Loucy (cell line): ENCODE measurements around the gene GTF3A.

Source experiments
- CTCF ChIP-seq: fragments of 200-600 bp; sonication (generic); conservative IDR thresholded peaks from 2 replicates; pipeline ENCODE4 v1.5.1; 2014; ENCODE audit warnings: mild to moderate bottlenecking, antibody characterized with exemption, low read length
- EZH2phosphoT487 ChIP-seq: fragments of 200-600 bp; IDR thresholded peaks from 2 replicates; pipeline ENCODE4 v1.6.1; 2018; ENCODE audit warnings: antibody characterized with exemption, mild to moderate bottlenecking, moderate library complexity, borderline replicate concordance

DNA sequence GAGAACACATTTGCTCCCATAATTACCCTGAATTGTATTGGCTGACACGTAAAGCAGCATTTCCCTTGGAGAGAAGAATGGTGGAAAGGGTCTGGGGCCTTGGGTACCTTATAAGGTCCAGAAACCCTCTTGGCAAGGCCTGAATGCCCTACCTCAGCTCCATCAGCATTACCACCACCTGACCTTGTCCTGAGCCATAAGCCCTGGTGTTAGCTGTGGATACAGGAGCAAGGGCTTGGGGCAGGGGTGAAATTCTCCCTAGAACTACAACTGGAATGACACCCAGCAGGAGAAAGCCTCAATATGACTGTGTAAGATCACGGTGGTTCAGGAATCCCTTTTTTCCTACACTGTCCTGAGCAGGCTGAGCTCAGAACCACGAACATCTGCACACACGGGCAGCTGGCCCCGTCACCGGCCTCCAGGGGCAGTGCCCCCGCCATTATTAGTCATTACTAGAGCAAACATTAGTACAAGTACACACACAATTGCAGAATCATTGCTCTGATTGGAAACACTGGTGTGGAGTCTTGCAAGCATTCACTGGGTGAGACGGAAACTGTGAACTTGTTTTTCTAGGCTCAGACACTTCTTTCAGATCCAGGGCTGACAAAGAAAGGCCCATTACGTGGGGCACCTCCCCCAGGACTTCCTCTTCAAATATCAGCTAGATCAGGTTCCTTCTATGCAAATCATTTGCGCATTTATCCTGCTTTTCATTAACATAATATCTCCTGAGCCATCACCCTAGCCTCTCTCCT lies 52.7 kb downstream of the GTF3A start:
- 0 out of 2 replicates have a peak, but pooled peaks have one; percentile 24 for TF ChIP-seq CTCF
- no peak for TF ChIP-seq EZH2phosphoT487
